Osteocyte (in vitro differentiated cells): Measurements from ENCODE around the gene SLC6A11. TPM values are rescaled to one million over a fixed set of nuclear protein-coding genes. Genes with fewer than 3 reads are reported as not detected.

Experiments
- DNase-seq: peaks from one replicate; pipeline ENCODE4 v3.0.0; 2021; ENCODE audit warnings: mixed read lengths; ENCODE audit not compliant: unreplicated experiment; ENCODE audit errors: extremely low spot score
- H3K27ac Mint-ChIP-seq: one replicate; pipeline ENCODE4 v1.8.0; 2021; ENCODE audit warnings: mild to moderate bottlenecking, mixed read lengths; ENCODE audit not compliant: unreplicated experiment
- H3K27me3 Mint-ChIP-seq: one replicate; pipeline ENCODE4 v1.8.0; 2021; ENCODE audit warnings: mixed read lengths; ENCODE audit not compliant: unreplicated experiment
- H3K36me3 Mint-ChIP-seq: one replicate; pipeline ENCODE4 v1.8.0; 2021; ENCODE audit warnings: mixed read lengths; ENCODE audit not compliant: unreplicated experiment
- H3K4me1 Mint-ChIP-seq: one replicate; pipeline ENCODE4 v1.8.0; 2021; ENCODE audit warnings: mixed read lengths; ENCODE audit not compliant: unreplicated experiment
- H3K4me3 Mint-ChIP-seq: one replicate; pipeline ENCODE4 v1.8.0; 2021; ENCODE audit warnings: mild to moderate bottlenecking, moderate library complexity, mixed read lengths; ENCODE audit not compliant: unreplicated experiment
- H3K9me3 Mint-ChIP-seq: one replicate; pipeline ENCODE4 v1.8.0; 2021; ENCODE audit warnings: mixed read lengths; ENCODE audit not compliant: unreplicated experiment
- total RNA-seq: library from RNA; stranded (reverse); gene quantifications from 2 replicates; pipeline ENCODE4 v1.2.1, GENCODE V29; 2021
- TF ChIP-seq, protein P1 (sequence below): fragments of 200-600 bp; sonication (generic); IDR thresholded peaks from 2 replicates; pipeline ENCODE4 v1.5.0; 2021; ENCODE audit warnings: antibody characterized with exemption, mild to moderate bottlenecking, moderate library complexity

The SLC6A11 gene
- total RNA-seq, 1 donor from 2014 or later = not detected

DNA sequence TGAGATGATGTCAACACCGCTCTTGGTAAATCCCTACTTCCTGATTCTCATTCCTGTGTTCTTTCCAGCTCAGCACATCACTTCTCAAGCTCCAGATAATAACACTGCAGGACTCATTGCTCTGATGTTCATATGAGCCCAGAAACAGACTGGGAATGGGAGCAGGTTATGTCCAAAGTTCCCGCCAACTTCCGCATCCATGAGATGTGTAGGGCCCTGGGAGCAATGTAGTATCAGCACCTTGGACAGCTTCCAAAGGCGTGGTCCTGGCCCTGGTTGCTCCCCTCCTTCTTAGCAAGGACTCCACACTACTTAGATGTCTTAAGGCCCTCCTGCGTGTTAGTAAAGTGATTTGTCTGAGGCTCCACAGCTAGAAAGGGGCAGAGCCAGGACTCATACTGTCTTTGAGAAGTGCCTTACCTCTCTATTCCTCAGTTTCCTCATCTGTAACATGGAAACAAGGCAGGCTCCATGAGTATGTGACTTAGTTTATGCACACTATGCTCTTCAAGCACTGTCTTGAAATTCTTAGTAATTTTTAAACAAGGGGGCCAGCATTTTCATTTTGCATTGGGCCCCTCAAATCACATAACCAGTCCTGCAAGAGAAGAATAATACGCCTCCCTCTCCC is 148.6 kb downstream of the SLC6A11 start:
- TF ChIP-seq, protein P1, sequence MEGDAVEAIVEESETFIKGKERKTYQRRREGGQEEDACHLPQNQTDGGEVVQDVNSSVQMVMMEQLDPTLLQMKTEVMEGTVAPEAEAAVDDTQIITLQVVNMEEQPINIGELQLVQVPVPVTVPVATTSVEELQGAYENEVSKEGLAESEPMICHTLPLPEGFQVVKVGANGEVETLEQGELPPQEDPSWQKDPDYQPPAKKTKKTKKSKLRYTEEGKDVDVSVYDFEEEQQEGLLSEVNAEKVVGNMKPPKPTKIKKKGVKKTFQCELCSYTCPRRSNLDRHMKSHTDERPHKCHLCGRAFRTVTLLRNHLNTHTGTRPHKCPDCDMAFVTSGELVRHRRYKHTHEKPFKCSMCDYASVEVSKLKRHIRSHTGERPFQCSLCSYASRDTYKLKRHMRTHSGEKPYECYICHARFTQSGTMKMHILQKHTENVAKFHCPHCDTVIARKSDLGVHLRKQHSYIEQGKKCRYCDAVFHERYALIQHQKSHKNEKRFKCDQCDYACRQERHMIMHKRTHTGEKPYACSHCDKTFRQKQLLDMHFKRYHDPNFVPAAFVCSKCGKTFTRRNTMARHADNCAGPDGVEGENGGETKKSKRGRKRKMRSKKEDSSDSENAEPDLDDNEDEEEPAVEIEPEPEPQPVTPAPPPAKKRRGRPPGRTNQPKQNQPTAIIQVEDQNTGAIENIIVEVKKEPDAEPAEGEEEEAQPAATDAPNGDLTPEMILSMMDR = no peak
- DNase-seq = no peak
- peaks cover 19% of the 10 kb centered on the region for H3K4me1 Mint-ChIP-seq
- peaks cover 44% of the 10 kb centered on the region for H3K27me3 Mint-ChIP-seq
- H3K27ac Mint-ChIP-seq = no peak overlapping the region
- H3K4me3 Mint-ChIP-seq = no peak overlapping the region
- H3K9me3 Mint-ChIP-seq = no peaks in the 10 kb centered on the region
- peaks cover 3% of the 10 kb centered on the region for H3K36me3 Mint-ChIP-seq

DNA sequence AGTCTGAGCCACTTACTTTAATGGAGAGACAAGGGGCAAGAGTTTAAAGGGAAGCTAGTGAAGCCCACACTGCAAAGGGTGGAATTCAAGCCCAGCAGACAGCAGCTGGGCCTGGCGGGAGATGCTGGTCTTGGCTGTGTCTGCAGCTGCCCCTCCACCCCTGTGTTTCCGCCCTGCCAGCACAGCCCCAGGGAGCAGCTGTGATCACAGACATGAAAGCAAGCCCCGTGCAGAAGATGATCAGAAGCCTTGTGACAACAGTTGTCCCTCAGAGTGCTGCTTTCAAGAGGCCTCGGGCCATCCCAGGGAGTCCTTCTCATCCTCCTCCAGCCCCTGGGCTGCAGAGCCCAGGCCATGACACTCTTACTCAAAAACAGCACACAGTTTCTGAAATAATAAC is 152.4 kb downstream of the SLC6A11 start:
- peaks cover 3% of the 10 kb centered on the region for H3K36me3 Mint-ChIP-seq

DNA sequence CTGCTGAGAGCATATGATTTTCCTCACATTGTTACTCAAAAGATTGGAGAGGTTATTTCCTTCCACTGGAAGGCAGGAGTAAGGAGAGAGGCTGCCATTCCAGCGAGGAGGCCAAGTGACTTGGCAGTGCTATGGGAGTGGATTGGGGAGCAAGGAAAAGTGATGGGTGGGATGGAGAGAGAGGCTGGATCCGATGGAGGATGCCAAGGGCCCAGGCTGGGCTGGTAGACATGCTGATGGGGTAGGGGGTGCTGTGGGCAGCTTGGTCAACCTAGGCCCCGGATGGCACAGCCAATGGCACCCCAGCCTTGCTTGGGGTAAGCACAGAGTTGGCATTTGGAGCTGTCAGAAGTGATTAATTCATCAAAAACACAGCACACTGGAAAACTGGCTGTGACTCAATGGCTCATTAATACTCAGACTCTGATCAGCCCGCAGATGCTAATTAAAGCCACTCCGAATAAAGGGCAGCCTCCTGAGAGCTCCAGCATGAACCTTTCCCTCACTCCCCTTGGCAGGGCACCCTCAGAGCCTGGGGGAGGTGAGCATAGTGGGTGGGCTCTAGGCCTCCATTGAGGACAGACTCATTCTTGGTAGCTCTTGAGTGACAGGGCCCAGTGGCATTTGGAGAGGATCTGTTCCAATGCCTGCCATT is 154.4 kb downstream of the SLC6A11 start:
- Mint-ChIP-seq H3K27me3 (peaks cover 64% of the 10 kb centered on the region), H3K36me3 (peaks cover 3% of the 10 kb centered on the region), H3K4me3 (no peak overlapping the region), H3K27ac (no peak overlapping the region), H3K4me1 (peaks cover 38% of the 10 kb centered on the region), H3K9me3 (peaks cover 3% of the 10 kb centered on the region)
- TF ChIP-seq, protein P1 = no peak
- DNase-seq = no peak

More for the DNA sequence above, 152.4 kb downstream of the SLC6A11 start:
- Mint-ChIP-seq H3K4me1 (peaks cover 35% of the 10 kb centered on the region), H3K27me3 (peaks cover 57% of the 10 kb centered on the region), H3K4me3 (peak overlapping the region; percentile 44), H3K9me3 (peaks cover 3% of the 10 kb centered on the region), H3K27ac (peak overlapping the region; percentile 33)
- TF ChIP-seq, protein P1 = no peak
- no peak for DNase-seq

DNA sequence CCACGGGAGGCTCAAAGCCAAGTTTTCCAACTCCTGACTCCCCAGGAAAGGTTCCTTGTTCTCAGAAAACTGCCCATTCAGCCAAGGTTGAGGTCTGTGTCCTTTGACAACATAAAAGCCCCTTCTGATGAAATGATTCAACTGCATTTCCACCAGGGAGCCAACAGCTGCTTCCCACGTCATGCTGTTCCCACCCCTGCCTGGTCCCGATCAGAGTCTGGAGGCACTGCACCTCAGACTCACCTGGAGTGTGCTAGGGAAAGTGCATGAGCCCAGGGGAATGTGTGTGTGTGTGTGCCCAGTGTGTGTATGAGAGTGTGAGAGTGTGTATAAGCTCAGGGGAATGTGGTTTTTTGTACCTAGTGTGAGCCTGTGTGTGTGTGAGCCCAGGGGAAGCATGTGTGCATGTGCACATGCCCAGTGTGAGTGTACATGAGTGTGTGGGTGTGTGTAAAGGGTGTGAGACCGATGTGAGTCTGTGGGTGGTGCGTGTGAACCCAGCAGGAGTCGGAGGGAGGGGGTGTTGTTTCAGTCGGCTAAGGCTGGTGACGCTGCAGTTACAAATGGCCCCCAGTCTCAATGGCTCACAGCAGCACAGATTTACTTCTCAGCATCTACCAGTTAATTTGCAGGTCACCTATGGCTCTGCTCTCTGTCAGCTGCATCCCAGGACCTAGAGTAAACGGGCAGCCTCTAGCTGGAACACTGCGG is 156.2 kb downstream of the SLC6A11 start:
- no peak overlapping the region for H3K27ac Mint-ChIP-seq
- peaks cover 47% of the 10 kb centered on the region for H3K4me1 Mint-ChIP-seq
- no peaks in the 10 kb centered on the region for H3K36me3 Mint-ChIP-seq
- TF ChIP-seq, protein P1 = no peak
- DNase-seq = no peak
- H3K27me3 Mint-ChIP-seq = peaks cover 55% of the 10 kb centered on the region
- H3K9me3 Mint-ChIP-seq = peaks cover 3% of the 10 kb centered on the region
- H3K4me3 Mint-ChIP-seq = no peak overlapping the region

DNA sequence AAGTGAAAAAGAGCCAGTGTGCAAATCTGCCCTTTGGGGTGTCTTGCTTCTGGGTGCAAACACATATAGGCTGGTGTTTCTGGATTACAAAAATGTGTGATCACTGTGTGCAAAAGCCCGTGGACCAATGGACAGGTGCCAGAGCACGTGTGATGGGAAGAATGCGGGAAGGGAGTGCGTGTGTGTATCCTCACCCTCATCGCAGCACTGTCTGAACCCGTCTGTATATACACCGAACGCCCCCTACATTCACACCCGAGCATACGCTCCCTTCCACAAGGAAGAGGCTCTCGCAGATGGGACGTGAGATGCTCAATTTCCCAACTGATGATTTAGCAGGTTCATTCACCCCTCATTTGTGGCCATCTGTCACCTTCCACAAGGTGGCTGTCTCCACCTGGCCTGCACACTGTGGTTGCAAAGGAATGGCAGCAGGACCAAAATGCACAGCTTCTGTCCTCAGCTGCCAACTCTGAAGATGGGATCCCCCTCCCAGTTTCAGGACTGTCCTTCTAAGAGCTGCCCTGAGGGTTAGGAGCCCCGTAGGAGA is 157.1 kb downstream of the SLC6A11 start:
- no peaks in the 10 kb centered on the region for H3K36me3 Mint-ChIP-seq
- TF ChIP-seq, protein P1 = no peak
- H3K4me1 Mint-ChIP-seq = peaks cover 47% of the 10 kb centered on the region
- H3K9me3 Mint-ChIP-seq = peaks cover 3% of the 10 kb centered on the region
- H3K4me3 Mint-ChIP-seq = no peak overlapping the region
- DNase-seq = no peak
- H3K27me3 Mint-ChIP-seq = peaks cover 55% of the 10 kb centered on the region
- H3K27ac Mint-ChIP-seq = no peak overlapping the region
